Fibroblast of the aortic adventitia (primary cell): Measurements from ENCODE around the gene NMNAT1. TPM values are rescaled to one million over a fixed set of nuclear protein-coding genes. Genes with fewer than 3 reads are reported as not detected.
"Not testable (repeated sequence)": the region's sequence is repeated elsewhere in the genome, so short reads cannot be mapped to it uniquely, and the experiment has no call there.

Experiments used
- DNase-seq: peaks from one replicate; pipeline ENCODE4 v3.0.0-alpha.2; 2010; ENCODE audit warnings: low read depth
- H3K4me3 ChIP-seq: 2 replicates; pipeline ENCODE4 v1.5.1; 2011; ENCODE audit warnings: low read depth, mild to moderate bottlenecking, control low read depth, low read length, moderate library complexity
- total RNA-seq: library from RNA; depleted of rRNA; stranded (reverse); fragments of >200 nt; gene quantifications from 2 replicates; pipeline ENCODE4 v1.2.3, GENCODE V29; 2012; ENCODE audit warnings: low replicate concordance
- TF ChIP-seq, protein P1 (sequence below): IDR thresholded peaks from 2 replicates; pipeline ENCODE4 v1.5.1; 2011; ENCODE audit warnings: mild to moderate bottlenecking, low read length, control low read depth, inconsistent platforms; ENCODE audit not compliant: insufficient read depth

Gene NMNAT1
- total RNA-seq, 1 donor = 10.6 TPM

DNA sequence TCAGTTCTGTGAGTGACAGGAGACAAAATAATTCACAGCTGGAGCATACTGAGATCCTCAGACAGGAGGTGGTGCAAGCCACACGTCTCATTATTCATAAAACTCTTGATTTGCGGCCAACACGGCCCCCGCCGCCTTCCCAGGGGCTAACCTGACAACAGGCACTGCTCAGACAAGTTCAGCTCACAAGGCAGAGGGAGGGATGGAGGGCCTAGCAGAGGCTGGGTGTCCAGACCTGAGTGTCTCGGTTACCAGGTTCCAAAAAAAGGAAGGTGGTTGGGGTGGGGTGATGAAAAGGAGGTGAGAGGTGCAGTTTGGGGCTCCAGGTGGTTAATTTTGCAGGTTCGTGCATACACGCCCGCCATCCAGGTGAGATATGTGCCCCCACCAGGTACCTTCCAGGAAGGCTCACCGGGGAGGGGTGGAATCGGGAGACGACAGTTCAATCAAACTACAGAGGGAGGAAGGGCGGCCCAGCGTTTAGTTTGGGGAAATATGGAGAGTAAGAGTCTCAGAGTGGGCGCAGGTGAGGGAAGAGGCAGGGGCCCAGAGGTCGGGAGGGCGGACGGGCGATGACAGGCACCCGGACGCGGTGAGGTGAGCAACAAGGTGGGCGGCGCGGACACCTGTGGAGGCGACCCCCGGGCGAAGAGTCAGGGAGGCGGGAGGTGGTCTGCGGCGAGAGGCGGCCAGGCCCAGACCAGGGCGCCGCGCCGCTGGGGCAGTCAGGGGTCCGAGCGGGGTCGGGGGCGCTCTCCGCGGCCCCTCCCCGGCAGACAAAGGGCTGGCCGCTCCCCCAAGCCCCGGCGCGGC, 33.8 kb upstream of the NMNAT1 start:
- TF ChIP-seq, protein P1, sequence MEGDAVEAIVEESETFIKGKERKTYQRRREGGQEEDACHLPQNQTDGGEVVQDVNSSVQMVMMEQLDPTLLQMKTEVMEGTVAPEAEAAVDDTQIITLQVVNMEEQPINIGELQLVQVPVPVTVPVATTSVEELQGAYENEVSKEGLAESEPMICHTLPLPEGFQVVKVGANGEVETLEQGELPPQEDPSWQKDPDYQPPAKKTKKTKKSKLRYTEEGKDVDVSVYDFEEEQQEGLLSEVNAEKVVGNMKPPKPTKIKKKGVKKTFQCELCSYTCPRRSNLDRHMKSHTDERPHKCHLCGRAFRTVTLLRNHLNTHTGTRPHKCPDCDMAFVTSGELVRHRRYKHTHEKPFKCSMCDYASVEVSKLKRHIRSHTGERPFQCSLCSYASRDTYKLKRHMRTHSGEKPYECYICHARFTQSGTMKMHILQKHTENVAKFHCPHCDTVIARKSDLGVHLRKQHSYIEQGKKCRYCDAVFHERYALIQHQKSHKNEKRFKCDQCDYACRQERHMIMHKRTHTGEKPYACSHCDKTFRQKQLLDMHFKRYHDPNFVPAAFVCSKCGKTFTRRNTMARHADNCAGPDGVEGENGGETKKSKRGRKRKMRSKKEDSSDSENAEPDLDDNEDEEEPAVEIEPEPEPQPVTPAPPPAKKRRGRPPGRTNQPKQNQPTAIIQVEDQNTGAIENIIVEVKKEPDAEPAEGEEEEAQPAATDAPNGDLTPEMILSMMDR = no peak
- H3K4me3 ChIP-seq = peak overlapping the region; percentile 80
- no peak for DNase-seq

DNA sequence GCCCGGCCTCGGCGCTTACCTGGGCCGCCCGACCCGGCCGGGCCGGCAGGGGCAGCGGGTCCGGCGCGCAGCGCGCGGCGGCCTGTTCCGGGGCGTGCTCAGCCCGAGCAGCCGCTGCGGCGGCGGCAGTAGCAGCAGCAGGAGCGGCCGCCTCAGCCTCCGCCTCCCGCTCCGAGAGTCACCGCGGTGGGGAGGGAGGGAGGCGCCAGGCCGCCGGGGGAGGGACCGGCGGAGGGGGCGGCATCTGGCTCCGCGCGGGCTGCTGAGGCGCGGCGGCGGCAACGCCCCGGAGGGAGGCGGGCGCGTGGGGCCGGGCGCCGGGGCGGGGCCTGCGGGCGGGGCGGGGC, 33.2 kb upstream of the NMNAT1 start, which contains the start of gene CTNNBIP1:
Gene CTNNBIP1 (minus strand): TSS at position 194 of the 347 bp plus-strand sequence. CDS start 38,205 bp downstream, outside the sequence.
- peak within 1 kb of the TSS; percentile 80 for H3K4me3 ChIP-seq
- DNase-seq = no peak
- TF ChIP-seq, protein P1 = no peak

DNA sequence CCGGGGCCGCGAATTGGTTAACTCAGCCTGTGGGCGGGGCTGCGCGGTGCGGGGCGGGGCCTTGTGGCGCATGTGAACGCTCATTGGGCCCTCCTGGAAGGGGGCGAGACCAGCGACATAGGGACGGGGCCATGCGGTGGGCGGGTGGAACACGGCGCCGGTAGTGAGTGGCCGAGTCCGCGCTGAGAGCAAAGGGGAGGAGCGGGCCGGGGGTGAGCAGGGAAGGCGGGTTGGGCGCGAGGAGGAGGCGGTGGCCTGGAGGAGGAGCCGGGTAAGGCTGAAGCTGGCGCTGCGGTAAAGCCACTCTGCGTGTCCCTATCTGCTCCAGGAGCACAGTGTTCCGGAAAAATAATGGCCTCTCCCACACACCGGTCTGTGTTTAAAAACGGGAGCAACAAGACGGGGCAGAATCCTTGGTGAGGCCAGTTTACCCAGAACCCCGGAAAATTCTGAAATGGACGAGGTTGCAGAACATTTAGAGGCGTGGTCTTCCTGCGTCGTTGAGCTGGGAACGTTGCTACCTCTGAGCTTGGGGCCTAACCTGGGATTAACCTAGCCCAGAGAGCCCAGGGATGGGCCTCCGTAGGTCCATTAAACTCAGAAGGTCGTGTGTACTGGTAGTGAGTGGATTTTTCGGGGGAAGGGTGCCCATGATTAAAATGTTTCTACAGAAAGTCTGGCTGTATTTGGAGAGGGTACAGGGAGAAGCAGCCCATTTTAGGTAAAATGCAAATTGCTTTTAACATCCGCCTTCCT, 32.7 kb upstream of the NMNAT1 start:
- H3K4me3 ChIP-seq = peak overlapping the region; percentile 74
- TF ChIP-seq, protein P1 = no peak
- DNase-seq = peak; percentile 98

DNA sequence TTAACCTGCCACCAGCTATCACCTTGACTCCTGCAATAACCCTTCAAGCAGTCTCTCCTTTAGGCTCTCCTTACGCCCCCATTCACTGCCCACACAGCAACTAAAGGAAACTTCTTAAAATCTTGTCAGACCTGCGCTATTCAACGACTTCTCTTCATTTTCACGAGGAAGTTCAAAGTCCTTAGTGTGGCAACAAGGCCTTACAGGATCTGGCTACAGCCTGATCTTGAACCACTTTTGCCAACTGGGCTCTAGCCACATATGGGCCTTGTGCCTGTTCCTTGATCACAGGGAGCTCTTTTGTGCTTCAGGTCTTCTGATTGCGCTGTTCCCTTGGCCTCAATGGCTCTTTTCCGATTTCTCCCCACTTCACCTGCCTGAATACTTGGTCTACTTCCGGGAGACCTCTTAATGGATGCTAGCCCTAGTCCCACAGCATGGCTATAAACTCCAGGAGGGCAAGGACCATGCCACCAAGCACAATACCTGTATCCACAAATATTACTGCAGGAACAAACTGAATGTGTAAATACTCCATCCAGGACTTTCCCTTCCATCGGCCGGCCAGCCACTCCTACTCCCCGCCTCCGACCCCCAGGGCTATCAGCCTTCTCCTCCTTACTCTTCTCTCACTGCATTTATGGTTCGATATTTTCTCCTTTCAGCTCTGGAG, 30.9 kb upstream of the NMNAT1 start:
- no peak overlapping the region for H3K4me3 ChIP-seq
- TF ChIP-seq, protein P1 = no peak
- no peak for DNase-seq

DNA sequence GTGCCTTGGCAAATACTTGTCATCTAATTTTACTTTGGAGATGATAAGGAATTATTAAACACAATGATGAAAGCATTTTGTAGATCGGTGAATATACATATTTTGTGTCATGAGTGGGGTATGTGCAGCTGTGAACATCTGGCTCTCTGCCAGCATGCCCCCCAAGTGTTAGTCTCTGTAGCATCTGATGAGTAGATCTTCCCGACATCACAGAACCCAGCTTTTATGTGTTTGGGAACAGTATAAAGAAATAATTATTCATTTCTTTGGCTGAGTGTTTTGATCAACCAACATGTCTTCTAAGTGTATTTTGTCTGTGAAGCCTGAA, 28.7 kb upstream of the NMNAT1 start:
- TF ChIP-seq, protein P1 = no peak
- no peak for DNase-seq
- no peak overlapping the region for H3K4me3 ChIP-seq

DNA sequence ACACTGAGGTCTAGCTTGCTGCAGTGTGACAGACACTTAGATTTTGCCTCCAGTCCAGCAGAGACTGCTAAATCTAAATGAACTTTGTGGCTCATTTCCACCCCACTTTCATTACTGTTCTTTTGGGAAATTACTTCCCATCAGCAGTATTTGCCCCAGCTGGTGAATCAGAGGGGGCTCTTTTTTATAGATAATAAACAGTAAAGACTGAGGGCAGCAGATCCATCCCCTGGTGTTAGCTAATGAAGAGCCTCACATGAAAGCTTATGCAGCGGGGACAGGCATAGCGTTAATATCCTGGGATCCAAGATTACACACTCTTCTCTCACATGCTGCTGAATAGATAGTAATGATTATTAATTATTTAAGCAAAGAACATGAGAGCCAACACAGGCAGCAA, 26.8 kb upstream of the NMNAT1 start:
- no peak for DNase-seq
- H3K4me3 ChIP-seq = no peak overlapping the region
- TF ChIP-seq, protein P1 = no peak

DNA sequence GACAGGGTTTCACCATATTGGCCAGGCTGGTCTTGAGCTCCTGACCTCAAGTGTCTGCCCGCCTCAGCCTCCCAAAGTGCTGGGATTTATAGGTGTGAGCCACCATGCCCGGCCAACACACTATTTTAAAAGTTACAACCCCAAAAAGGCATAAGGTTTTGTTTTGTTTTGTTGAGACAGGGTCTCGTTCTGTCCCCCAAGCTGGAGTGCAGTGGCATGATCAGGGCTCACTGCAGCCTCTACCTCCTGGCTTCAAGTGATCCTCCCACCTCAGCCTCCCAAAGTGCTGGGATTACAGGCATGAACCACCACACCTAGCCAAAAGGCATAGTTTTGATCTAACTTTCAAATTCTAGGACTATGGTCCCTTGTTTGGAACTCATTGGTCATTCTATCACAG, 25.8 kb upstream of the NMNAT1 start:
- not testable (repeated sequence) for DNase-seq, H3K4me3 ChIP-seq
